ENCODE measurements around the gene PLOD2. TPM values are rescaled to one million over a fixed set of nuclear protein-coding genes. Genes with fewer than 3 reads are reported as not detected.
A peak's percentile ranks its signal among the peaks of the same experiment; 100 is the strongest.

The PLOD2 gene
- total RNA-seq, 1 donor from 2014 or later: 54.9 TPM

DNA sequence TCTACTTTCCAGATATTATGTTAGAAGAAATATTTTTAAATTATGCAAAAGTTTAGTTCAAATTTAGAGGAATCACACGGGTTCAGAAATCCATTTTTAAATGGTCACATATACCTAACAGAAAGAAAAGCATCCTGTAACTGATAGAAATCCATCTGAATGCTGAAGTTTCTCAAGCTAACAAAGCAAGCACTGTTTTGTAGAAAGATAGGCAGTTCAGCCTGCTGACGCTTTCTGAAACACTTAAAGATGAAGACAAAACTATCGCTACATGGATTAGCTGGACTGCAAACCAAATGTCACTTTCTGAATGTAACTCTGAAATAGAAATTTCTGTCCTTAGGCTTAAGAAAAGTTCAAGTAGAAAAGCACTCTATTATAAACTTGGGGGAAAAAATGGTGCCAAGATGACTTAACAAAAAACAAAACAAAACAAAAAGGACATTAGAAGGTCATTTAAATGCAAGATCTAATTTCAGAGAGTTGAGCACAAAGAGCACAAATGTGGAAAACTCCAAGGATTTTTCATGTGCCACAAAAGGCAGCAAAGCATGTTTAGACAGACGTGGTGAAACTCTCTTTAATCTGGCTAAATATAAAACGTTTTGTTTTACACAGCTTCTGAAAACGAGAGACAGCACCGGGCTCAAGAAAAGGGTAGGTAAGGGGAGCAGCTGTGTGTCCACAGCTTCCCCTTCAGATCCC, 1.2 kb downstream of the PLOD2 start:
- Mint-ChIP-seq H3K27ac (peak overlapping the region; percentile 98), H3K36me3 (ENCODE audit: insufficient read depth) (peaks cover 2% of the 10 kb centered on the region)
- TF ChIP-seq, protein P1, sequence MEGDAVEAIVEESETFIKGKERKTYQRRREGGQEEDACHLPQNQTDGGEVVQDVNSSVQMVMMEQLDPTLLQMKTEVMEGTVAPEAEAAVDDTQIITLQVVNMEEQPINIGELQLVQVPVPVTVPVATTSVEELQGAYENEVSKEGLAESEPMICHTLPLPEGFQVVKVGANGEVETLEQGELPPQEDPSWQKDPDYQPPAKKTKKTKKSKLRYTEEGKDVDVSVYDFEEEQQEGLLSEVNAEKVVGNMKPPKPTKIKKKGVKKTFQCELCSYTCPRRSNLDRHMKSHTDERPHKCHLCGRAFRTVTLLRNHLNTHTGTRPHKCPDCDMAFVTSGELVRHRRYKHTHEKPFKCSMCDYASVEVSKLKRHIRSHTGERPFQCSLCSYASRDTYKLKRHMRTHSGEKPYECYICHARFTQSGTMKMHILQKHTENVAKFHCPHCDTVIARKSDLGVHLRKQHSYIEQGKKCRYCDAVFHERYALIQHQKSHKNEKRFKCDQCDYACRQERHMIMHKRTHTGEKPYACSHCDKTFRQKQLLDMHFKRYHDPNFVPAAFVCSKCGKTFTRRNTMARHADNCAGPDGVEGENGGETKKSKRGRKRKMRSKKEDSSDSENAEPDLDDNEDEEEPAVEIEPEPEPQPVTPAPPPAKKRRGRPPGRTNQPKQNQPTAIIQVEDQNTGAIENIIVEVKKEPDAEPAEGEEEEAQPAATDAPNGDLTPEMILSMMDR (IDR thresholded peaks at IDR 0.05; ENCODE audit: unreplicated experiment): no peak

DNA sequence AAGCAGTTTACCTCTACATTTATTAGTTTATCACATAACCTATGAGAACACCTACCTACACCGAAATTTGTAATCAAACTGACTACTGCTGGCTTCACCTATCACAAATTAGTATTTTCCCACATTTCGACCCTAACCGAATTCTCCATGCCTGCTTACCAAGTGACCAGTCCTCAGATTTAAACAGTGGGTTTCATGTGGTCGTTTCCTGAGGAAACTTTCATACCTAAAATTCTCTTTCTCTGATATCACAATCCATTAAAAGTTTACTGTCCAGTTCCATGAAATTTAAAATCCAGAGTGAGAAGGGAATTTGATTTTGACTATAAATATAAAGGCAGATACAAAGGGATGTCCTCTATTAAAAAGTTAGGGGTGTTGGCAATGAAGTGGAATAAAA, 1.9 kb downstream of the PLOD2 start:
- peak overlapping the region; percentile 92 for H3K4me3 Mint-ChIP-seq (ENCODE audit: low read depth)
- TF ChIP-seq, protein P1 (IDR thresholded peaks at IDR 0.05; ENCODE audit: unreplicated experiment): no peak
- peak overlapping the region; percentile 76 for H3K27ac Mint-ChIP-seq
- no peak for DNase-seq (ENCODE audit: low spot score, unreplicated experiment)
- H3K27me3 Mint-ChIP-seq: peaks cover 15% of the 10 kb centered on the region
- H3K36me3 Mint-ChIP-seq (ENCODE audit: insufficient read depth): peaks cover 2% of the 10 kb centered on the region
- peaks cover 4% of the 10 kb centered on the region for H3K9me3 Mint-ChIP-seq (ENCODE audit: low read depth)
- peaks cover 36% of the 10 kb centered on the region for H3K4me1 Mint-ChIP-seq (ENCODE audit: low read depth)

More for the DNA sequence above, 1.2 kb downstream of the PLOD2 start:
- Mint-ChIP-seq H3K4me3 (ENCODE audit: low read depth) (peak overlapping the region; percentile 92), H3K9me3 (ENCODE audit: low read depth) (peaks cover 4% of the 10 kb centered on the region), H3K27me3 (peaks cover 19% of the 10 kb centered on the region), H3K4me1 (ENCODE audit: low read depth) (peaks cover 32% of the 10 kb centered on the region)
- DNase-seq (ENCODE audit: low spot score, unreplicated experiment): no peak

GRCh38 chr3:146157325-146158060, 3.5 kb downstream of the PLOD2 start:
- H3K27ac Mint-ChIP-seq: no peak overlapping the region
- H3K36me3 Mint-ChIP-seq (ENCODE audit: insufficient read depth): peaks cover 3% of the 10 kb centered on the region
- H3K9me3 Mint-ChIP-seq (ENCODE audit: low read depth): no peaks in the 10 kb centered on the region
- peaks cover 52% of the 10 kb centered on the region for H3K4me1 Mint-ChIP-seq (ENCODE audit: low read depth)
- H3K27me3 Mint-ChIP-seq: peaks cover 4% of the 10 kb centered on the region
- TF ChIP-seq, protein P1 (IDR thresholded peaks at IDR 0.05; ENCODE audit: unreplicated experiment): no peak
- DNase-seq (ENCODE audit: low spot score, unreplicated experiment): no peak
- no peak overlapping the region for H3K4me3 Mint-ChIP-seq (ENCODE audit: low read depth)

DNA sequence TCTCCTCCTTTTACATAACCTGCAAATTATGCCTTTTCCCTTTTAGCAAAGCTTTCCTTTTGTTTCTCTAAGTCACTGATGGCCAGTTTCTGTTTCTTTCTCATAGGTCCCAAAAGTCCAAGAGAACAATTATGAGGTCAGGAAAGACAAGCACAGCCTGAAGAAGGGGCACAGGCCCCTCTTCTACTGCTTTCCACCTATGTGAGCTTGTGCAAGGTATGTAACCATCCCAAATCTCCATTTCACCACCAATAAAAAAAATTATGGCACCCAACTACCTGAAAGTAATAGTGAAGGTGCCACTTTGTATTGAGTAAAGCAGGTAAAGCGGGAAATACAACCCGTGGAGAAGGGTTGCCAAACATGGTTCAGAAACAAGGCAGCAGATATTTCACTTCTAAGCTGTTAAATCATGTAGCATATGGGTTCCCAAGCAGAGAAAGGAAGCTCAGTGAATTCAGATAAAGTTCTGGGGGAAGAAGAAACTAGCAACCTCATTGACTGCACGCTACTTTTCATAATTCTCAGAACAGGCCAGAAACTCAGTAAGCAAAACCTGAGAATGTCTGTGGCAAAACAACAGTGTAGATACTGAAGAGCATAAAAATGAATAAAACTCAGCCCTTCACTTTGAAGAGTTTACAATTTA, 4.2 kb downstream of the PLOD2 start:
- Mint-ChIP-seq H3K27me3 (no peaks in the 10 kb centered on the region), H3K4me1 (ENCODE audit: low read depth) (peaks cover 52% of the 10 kb centered on the region), H3K36me3 (ENCODE audit: insufficient read depth) (peaks cover 3% of the 10 kb centered on the region), H3K4me3 (ENCODE audit: low read depth) (no peak overlapping the region), H3K27ac (no peak overlapping the region), H3K9me3 (ENCODE audit: low read depth) (no peaks in the 10 kb centered on the region)
- DNase-seq (ENCODE audit: low spot score, unreplicated experiment): no peak
- TF ChIP-seq, protein P1 (IDR thresholded peaks at IDR 0.05; ENCODE audit: unreplicated experiment): no peak

DNA sequence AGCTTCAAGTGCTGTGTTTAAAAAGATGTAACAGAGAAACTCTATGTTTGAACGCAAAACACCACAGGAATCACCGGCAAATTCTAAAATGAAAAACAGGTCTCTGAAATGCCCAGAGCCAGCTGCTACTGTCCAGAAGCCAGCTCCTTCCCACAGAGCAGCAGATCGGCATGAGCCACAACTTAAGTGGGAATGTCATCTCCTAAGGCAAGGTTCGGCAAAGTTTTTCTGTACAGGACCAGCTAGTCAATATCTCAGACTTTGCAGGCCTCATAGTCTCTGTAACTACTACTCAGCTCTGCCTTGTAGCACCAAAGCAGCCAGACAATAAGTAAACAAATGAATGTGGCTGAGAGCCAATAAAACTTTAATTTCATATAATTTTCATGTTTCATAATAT, 4.9 kb downstream of the PLOD2 start:
- no peak for DNase-seq (ENCODE audit: low spot score, unreplicated experiment)
- H3K4me1 Mint-ChIP-seq (ENCODE audit: low read depth): peaks cover 51% of the 10 kb centered on the region
- H3K36me3 Mint-ChIP-seq (ENCODE audit: insufficient read depth): peaks cover 8% of the 10 kb centered on the region
- peak overlapping the region; percentile 41 for H3K27ac Mint-ChIP-seq
- no peaks in the 10 kb centered on the region for H3K9me3 Mint-ChIP-seq (ENCODE audit: low read depth)
- H3K27me3 Mint-ChIP-seq: no peaks in the 10 kb centered on the region
- TF ChIP-seq, protein P1 (IDR thresholded peaks at IDR 0.05; ENCODE audit: unreplicated experiment): no peak
- H3K4me3 Mint-ChIP-seq (ENCODE audit: low read depth): no peak overlapping the region
